ENCODE measurements around the gene KCNH1.
A peak's percentile ranks its signal among the peaks of the same experiment; 100 is the strongest.

Gene KCNH1

GRCh38 chr1:210848474-210848873 lies 285.5 kb downstream of the KCNH1 start:
- DNase-seq = no peak

GRCh38 chr1:210841926-210842625 lies 291.9 kb downstream of the KCNH1 start:
- DNase-seq = no peak

DNA sequence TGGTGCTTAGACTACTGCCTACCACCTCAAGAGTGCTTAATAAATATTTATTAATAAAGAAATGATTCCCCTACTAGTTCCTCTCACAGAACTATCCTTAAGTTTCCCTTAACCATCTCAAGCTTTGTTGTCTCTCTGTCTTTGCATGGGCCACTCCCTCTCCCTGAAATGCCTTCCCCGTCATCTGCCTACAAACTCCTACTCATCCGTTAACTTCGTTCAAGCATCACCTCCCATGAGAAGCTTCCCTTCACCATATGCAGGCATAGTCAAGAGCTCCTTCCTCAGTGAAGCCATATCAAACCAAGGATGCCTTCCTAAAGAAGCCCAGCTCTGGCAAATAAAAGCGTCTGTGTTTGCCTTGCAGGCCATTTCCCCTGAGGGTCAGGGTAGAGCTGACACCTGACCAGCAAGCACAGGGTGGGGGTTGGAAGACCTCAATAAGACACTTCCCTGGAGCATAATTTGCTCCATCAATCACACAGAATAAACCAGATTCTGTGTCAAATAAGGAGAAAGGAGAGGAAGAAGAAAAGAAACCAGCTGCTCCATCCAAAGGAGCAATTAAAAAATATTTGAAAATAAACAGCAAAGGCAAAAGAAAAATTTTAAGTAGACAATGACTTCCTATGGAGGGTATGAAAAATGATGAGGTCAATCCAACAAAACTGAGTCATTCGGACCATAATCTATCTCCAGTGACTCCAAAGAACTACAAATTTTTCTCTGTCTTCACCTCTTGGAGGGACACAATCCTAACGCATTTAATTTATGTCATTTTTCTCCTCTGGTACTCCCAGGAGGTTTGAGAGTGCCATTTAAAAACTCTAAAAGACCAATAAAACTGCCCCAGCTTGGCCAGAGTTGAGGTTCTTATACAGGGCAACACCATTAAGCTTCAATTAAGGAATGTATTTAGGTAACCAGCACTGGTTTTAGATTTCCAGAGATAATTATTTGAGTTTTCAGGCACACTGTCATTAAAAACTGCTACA lies 303.6 kb downstream of the KCNH1 start:
- DNase-seq = peak; percentile 13

DNA sequence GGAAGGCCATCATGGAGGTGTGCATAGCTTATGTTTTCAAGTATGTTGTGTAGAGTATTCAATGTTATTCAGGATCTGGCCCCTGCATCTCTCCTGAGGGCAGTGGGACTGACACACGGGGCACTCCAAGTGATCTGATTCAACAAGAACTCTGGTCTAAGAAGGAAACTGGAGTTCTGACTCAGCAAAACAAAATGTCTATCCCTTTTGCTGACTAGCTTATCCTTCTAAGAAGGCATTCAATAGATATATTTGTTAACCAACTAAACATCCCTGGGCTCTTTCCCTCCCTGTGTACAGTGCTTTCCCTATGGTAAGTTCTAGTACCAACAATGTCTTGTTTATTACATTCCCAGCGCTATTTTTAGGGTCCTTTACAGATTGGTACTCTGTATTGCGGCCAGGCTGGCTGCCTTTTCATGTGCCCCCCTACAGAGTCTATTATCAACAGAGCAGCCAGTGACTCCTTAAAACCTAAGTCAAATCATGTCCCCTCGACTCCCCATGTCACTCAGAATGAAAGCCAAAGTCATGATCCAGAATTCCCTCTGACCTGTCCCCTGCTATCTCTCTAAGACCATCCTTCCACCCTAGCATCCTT lies 304.9 kb downstream of the KCNH1 start:
- peak; percentile 7 for DNase-seq

- DNase-seq = no peak
These were observed 306.5 kb downstream of the KCNH1 start for GRCh38 chr1:210827481-210827880.

- DNase-seq = no peak
These were observed 307.3 kb downstream of the KCNH1 start for GRCh38 chr1:210826686-210827085.

- no peak for DNase-seq
These were observed 311.0 kb downstream of the KCNH1 start for GRCh38 chr1:210822932-210823331.

GRCh38 chr1:210822241-210822640 lies 311.7 kb downstream of the KCNH1 start:
- DNase-seq = no peak

DNA sequence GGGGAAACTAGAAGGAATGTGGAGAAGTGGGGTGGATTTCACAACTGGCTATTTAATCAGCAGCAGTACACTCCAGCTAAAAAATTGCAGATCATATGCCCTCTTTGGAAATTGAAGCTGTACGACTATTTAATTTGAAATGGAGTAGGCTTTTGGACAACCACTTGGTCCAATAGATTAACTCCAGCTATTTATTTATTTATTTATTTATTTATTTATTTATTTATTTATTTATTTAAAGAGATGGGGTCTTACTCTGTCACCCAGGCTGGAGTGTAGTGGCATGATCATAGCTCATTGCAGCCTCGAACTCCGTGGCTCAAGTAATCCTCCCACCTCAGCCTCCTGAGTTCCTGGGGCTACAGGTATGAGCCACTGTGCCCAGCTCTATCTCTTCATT lies 312.3 kb downstream of the KCNH1 start:
- DNase-seq = no peak

- DNase-seq = no peak
These were observed 314.7 kb downstream of the KCNH1 start for GRCh38 chr1:210819266-210819665.

DNA sequence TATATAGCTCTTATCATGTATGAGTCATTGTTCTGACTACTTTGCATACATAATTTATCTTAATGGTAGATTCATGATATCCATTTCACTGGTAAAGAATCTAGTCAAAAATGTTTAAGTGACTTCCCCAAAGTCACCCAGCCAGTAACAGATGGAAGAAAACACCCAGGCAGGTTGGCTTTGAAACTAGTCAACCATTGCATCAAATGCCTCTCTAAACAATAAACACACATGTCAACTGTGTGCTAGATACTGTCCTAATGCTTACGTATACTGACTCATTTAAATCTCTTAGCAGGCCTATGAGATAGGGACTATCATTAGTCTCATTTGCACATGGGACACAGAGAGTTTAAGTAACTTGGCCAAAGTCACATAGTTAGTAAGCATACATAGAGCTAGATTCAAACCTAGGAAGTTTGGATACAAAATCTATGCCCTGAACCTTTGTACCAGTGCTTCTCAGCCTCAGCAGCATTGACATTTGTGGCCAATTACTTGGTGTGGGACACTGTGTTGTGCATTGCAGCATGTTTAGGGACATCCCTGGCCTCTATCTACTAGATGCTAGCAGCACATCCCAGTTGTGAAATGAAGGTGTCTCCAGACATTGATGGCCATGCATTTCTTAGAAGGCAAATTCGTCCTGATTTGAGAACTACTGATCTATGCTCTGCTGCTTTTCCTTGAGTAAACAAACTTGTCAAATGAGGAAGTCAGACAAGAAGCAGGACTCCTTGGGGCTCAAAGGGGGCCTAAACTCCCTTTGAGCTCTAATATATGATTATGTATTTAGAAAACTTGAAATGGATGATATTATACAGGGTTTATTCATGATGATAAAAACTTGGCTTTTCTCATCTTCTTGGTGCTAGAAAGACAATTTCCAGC lies 316.3 kb downstream of the KCNH1 start:
- DNase-seq = no peak

DNA sequence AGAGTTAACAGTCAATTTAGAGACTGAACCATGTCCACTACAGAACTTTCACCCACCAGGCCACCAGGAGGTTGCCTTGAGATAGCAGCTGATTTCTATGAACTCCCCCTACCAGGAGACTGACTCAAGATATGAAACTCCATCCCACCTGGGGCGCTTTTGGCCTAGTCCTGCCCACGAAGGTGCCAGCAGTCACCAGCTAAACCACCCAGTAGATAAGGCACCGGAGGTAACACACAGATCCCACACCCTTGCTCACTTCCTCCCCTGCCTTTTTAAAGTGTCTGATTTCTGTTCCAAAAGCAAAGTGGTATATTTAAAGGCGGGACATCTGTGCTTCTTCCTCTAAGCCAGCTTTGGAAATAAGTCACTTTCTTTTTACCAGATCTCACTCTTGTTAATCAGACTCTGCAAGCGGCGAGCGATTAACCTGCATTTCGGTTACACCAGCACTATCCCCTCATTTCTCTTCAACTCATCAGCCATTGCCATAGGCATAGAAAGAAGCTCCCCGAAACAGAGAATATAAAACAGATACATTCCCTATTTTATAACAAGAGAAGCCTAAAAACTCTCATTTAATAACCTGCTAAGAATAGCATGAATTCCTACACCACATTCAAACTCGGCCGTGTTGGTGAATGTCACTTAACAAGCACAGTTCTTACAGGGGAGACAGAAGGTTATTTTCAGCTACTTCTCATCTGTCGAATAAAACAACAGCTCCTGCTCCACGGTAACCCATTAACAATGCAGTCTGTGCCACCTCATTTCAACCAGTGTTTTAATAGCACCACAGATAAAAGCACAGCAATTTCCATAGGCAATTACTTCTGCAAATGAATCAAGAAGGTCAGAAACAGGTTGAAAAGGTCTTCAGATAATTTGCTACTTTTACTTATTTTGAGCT lies 318.1 kb downstream of the KCNH1 start:
- no peak for DNase-seq

DNA sequence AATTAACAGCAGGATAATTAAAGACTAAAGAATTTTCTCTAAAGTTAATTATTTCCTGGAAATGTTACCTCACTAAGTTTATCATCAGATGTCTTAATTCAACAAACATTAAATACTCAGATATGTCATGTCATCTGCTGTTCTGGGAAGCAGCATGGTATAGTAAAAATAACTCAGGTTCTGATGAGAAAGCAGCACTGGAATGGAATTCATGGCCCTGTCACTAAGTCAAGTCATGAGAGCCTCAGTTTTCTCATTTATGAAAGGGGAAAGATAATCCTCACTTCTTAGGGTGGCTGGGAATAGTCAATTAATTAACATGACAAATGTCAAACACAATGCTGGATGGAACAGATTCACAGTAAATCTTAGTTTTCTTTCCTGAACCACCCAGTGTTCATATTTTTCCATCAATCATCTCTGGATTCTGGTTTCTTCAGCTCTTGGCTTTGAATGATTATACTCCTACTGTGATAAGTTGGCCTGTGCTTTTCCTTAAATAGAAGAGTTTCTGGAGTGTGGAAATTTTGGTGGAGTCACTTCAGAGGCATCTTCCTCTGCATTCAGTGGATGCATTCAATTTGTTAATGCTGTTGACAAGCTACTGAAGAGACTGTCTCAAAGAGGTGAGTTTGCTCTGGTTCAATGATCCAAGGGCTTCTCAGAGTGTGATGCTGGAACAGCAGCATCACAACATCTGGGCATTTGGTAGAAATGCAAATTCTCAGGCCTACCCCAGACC lies 319.4 kb downstream of the KCNH1 start:
- DNase-seq = no peak

GRCh38 chr1:210801501-210801900 lies 332.4 kb downstream of the KCNH1 start:
- DNase-seq = no peak

- peak; percentile 78 for DNase-seq
These were observed 333.2 kb downstream of the KCNH1 start for GRCh38 chr1:210800756-210801155.

GRCh38 chr1:210800301-210800700 lies 333.6 kb downstream of the KCNH1 start:
- DNase-seq = no peak

GRCh38 chr1:210797422-210797821 lies 336.5 kb downstream of the KCNH1 start:
- no peak for DNase-seq

DNA sequence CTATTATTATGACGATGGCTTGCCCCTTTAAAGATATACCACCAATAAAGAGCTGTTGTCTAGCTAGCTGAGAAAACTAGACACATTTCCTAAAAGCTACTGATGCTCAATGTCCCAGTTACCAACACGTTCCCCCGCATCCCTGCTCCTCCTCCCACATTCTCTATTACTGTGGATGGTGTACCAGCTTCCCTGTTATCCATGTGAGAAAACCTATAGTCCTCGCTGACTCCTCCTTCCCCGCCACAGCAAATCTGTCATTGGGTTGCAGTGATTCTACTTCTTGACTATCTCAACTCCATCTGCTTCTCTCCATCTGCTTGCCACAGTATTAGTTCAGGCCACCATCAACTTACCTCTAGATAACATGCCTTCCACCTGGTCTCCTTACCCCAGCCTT lies 337.5 kb downstream of the KCNH1 start:
- no peak for DNase-seq

DNA sequence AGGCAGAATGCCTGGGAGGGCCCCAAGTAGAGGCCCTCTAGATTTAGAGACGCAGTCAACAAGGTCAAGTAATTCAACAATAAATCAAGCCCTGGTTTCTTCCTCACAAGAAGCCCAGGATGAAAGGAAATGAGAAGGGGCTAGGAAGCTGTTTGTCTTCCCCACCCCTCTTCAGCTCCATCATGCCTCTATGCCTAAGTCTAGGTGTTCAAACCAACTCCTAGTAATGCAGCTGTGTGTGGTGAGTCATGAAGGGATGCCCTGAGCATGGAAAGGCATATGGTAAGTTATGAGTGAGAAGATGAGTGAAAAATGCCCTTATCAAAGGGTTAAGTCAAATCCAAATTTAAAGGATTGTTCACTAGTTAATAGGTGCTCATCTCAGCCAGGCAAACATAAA lies 339.5 kb downstream of the KCNH1 start:
- no peak for DNase-seq

DNA sequence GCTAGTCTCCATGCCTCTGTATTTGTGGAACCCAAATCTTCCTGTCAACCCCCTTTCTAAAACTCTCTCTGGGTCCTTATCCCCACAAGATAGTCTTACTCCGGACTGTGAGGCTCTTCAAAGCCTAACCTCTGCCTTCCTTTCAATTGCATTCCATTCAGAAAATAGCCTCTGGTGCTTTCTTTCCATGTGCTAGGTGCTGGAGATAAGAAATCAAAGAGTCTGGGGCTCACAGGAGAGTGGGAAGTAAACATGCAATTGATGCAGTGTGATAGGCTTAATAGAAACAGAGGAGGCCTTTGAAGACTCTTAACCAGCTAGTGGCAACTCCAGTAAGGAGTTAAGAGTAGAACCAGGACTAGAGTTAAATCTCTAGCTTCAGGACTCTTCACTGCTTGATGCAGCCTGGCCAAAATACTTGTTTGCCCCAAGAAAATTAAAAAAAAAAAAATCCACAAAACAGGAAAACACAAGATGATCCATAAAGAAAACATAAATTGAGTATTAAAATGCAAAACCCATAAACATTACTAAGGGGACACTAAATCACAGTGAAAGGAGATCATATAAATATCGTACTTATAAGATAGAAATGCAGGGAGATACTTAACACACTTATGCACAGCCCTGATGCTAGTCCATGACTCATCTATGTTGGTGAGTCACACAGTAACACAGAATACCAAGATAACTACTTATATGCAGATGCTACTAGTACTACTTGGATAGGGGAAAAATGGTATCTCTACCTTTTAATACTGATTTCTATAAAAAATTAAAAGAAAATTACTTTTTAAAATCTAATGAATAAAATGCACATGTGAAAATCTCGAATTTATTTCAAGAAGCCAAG lies 341.5 kb downstream of the KCNH1 start:
- DNase-seq = peak; percentile 87

All from fibroblast of upper back skin (primary cell).